ENCODE measurements around the gene FLT4.

DNA sequence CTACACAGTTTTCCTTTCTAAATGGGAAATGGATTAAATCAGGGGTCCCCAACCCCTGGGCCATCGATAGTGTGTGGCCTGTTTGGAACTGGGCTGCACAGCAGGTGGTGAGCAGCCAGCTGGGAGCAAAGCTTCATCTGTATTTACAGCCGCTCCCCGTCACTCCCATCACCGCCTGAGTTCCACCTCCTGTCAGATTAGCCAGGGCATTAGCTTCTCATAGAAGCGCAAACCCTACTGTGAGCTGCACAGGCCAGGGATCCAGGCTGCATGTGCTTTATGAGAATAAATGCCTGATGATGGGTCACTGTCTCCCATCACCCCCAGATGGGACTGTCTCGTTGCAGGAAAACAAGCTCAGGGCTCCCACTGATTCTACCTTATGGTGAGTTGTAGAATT lies 41.2 kb upstream of the FLT4 start:
- TF ChIP-seq, protein P1, sequence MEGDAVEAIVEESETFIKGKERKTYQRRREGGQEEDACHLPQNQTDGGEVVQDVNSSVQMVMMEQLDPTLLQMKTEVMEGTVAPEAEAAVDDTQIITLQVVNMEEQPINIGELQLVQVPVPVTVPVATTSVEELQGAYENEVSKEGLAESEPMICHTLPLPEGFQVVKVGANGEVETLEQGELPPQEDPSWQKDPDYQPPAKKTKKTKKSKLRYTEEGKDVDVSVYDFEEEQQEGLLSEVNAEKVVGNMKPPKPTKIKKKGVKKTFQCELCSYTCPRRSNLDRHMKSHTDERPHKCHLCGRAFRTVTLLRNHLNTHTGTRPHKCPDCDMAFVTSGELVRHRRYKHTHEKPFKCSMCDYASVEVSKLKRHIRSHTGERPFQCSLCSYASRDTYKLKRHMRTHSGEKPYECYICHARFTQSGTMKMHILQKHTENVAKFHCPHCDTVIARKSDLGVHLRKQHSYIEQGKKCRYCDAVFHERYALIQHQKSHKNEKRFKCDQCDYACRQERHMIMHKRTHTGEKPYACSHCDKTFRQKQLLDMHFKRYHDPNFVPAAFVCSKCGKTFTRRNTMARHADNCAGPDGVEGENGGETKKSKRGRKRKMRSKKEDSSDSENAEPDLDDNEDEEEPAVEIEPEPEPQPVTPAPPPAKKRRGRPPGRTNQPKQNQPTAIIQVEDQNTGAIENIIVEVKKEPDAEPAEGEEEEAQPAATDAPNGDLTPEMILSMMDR (IDR thresholded peaks at IDR 0.05): no peak
- TF ChIP-seq POLR2A (IDR thresholded peaks at IDR 0.05): no peak
